Renal cortex interstitium (tissue), 11 donors: ENCODE data around the gene PKP2. TPM values are rescaled to one million over a fixed set of nuclear protein-coding genes. Genes with fewer than 3 reads are reported as not detected.
"Not testable (repeated sequence)": the region's sequence is repeated elsewhere in the genome, so short reads cannot be mapped to it uniquely, and the experiment has no call there.

Source experiments
- DNase-seq, 11 donors: peaks; one replicate each; pipeline ENCODE4 v3.0.0-alpha.2; 2013; ENCODE audit warnings: low read depth in 9 of 11, low spot score in 4 of 11; ENCODE audit errors: extremely low read depth in 1 of 11
- polyA plus RNA-seq, 3 donors: library from polyadenylated mRNA; unstranded; fragments of 120-200 nt; gene quantifications; one replicate each; pipeline ENCODE4 v1.2.1, GENCODE V29; 2013; ENCODE audit not compliant: insufficient read length in 3 of 3

PKP2 gene
- polyA plus RNA-seq, 3 donors, result 21.3 to 28.8 (median 22.2) TPM

DNA sequence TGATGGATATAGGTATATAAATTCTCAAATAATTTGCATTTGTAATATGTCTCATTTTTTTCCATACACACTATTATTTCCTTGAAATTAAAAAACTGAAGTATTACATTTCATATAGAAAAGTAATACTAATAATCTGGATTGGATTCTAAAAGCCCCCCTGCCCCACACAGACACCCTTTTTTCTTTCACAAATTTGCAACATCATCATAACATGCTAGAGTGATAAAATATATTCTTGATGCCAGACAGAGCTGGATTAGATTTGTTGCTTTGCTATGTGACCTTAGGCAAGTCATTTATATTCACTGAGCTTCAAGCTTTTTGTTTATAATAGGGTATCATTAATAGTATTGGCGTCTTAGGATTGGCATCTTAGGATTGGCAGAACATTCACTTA is 6.7 kb upstream of the PKP2 start:
- DNase-seq, result no peak

DNA sequence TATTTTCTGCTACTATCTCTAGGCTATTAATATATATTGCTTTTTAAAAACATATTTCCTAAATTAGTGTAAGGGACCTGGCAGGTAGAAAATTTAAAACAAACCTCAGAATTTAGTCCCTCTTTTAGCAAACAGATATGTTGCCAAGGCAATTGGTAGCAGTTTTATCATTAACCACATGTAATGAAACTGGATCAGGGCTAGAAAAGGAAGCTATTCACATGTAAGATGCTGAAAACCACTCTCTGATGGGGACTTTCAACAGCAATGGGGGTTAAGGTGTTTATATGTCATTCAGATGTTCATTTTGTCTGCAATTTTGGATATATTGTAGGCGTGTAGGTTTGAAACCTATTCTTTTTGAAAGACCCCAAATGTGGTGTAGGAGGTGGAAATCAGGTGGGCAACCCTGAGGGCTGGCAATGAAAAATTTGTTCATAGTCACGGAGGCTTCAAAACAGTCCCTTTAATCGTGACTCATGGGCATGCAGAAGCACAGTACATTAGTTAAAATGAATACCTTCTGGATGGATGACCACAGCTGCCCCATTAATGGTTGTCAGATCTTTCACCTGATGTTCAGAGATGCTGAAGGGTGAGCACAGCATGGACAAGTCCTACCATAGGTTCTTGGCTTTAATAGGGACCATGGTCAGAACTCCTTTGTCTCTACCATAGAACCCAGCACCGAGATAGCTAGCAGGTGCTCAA is 5.9 kb upstream of the PKP2 start:
- DNase-seq, result no peak

DNA sequence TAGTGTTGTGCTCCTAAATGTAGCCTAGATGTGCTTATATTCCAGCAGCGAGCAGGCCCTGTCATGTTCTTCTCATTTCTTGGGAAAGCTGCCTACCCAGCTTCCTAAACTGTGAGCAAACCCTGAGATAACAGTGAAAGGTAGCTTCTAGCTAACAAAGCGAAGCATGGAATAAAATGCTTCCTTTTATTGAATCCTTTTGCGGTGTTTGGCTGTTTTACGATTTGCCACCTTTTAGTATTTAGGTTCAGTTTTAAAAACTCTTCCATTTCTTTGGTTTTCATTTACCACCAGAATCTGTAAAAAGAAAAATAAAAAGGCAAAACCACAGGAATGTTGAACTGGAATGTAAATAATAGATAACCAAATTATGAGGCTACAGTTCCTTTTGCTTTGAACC is 5.0 kb upstream of the PKP2 start:
- no peak for DNase-seq

DNA sequence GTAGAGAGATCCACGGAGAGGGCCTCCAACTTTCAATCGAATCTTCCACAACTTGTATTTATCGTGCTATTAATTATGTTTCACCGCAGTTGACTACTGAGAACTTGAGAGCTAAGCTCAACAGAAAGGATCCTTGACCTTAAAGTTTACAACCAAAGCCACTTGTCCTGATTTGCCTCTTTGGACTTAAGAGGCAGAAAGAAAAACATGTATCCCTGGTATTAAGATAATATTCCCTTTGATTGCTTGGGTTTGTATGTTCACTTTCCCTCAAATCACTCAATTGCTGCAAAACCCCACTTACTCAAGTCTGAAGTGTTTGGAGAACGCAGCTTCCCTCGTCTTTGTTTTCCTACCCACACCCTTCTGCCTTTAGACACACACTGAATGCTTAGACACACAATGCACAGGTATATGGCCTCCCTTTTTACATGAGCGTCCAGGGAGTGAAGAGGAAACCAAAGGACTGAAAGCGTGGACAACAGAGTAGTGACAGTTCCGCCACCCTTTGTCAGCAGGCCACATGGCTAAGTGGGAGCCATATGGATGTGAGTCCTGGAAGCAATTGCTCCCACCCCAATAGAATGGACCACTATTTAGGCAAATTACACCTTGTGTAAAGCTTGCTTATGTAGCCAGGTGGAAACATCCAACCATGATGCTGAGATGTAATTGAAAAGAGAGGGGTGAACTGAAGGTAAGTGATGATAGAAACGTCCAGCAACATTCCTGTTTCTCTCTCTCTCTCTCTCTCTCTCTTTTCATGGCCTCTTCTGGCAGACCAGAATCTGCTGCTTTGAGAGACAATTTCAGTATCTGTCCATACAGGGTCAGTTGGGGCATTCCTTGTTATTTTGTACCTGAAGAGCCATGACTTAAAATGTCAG is 1.4 kb upstream of the PKP2 start:
- no peak for DNase-seq

DNA sequence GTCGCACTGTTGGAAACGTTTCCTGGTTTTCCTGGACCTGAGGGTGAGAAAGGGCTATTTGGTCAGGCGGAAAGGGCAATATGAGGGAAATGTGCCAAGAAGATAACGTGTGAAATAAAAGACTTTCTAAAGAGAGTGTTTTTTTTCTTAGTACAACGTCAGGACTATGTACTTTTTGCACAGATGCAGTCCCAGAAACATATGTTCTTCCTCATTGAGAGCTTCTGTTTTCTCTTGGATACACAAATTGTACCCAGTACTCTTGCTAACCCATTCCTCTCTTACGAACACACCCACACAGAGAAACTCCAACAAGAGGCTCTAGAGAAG is 669 bp upstream of the PKP2 start:
- no peak for DNase-seq

DNA sequence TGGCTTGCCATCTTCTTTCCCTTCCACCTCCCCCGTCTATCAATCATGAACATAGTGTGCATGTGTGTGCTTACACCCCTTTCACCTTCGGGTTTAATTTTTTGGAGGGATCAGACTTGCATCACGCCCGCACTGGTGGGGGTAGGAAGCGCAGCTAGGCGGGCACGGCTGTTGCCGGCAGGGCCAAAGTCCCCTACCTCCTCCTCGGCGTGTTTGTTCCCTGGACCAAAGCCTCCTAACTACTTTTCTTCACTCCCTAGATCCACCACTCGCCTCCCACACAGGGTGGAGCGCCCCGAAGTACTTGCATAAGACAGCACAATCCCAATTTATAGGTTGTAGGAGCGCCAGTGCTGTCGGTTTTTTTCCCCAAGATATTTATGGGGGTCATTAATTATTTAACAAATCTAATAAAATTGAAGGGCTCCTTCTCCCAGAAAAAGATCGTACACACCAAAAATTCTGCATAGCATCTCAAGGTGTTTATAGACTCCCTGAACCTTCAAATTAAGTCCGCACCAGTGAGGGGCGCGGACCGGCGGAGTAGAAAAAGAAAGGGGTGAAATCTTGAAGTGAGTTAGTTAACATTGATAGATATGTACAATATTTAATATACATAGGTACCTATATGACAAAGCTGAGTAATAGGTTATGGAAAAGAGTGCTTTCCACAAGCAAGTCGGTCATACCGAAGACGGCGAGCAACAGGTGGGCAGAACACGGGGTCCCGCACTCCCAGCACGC is 717 bp downstream of the PKP2 start:
- peak in 1 of 11 donors; percentile 46 for DNase-seq

DNA sequence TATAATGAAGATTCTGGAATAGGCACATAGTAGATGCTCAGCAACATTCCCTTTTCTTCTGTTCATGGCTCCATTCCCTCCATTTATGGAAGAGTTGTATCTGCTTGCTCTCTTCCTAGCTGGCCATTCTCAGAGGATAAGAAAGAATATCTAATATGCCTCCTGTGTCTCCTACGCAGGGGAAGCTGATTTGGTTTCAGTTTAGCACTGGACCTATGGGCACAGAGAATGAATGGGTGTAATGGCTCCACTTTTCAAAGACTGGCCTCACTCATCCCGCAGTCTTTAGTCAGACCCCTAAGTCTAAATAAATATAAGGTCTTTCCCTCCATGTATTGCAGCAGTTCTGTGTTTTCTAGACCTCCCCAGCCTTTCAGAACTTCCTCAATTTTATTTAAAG is 2.0 kb downstream of the PKP2 start:
- no peak for DNase-seq

DNA sequence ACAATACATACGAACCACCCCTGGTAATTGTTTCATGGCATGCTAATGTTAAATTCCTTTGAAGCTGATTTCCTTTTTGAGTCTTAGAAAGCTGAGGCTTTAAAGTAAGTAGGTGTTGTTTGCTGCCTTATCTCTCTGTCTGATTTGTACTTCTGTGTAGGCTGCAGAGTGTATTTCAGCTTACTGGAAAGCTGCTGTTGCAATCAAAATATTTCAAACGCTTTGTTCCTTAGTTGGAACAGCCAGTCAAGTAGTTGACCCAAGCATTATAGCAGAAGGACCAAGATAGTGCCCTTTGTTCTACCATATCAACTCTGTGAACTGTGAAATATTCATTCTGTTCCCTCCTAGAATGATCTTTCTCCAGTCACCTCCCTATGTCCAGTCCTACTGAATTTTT is 3.1 kb downstream of the PKP2 start:
- DNase-seq, result no peak

DNA sequence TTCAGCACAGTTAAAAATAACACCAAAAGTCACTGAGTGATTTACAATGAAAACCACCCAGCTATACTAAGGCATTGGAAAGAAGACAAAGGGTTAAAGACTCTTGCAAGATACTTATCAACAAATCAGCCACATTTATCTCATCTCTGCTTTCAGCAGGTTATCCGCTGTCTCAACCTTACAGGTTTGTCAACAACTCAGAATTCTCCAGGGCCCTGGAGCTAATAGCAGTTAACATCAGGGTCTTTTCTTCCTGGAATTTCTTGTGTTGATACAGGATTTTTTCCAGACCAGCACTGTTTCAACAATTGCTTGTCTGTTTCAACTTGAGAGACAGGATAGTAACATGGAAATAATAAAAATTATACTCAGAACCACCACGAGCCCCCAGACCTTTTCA is 3.5 kb downstream of the PKP2 start:
- DNase-seq, result no peak

DNA sequence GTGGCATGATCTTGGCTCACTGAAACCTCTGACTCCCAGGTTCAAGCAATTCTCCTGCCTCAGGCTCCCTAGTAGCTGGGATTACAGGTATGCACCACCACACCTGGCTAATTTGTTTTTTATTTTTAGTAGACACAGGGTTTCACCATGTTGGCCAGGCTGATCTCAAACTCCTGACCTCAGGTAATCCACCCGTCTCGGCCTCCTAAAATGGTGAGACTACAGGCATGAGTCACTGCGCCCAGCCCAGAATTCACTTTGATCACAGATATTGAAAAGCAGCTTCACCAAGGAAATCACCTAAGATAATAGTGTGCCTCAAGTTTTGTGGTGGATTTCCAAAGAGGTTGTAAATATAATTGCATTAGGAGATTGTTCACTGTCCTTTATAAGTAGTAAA is 4.2 kb downstream of the PKP2 start:
- not testable (repeated sequence) for DNase-seq

DNA sequence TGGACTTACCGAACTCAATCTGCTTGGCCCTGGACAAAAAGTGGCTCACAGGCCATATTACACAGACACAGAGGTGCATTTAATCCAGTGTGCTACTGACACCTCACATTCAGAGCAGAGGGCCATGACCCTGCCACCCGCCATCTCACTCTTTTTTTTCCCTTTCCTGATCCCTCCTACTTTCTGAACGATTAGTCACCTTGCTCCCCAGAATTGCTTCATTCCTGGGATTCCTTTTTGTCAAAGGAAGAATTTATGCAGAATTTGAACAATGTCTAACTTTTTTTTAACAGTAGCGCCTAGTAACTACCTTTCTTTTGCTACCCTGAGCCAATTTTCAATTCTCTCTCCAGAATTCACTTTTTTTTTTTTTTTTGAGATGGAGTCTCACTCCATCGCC is 4.6 kb downstream of the PKP2 start:
- DNase-seq, result peak in 1 of 11 donors; percentile 16

DNA sequence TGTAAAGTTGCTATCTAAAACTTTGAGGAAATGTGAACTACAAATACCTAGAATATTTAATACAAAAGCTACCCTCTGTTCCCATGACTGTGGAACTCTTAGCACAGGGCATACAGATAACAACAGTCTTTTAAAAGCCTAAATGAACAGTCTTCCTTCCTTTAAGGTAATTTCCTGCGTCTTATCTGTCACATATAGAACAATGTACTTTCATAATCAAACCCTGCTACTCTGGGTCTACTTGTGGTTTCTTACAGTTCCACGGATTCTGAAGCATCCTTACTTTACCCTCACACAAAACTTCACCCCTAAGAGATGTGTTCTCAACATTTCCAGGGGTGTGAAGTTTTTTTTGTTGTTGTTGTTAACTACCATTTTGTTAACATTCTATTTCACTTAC is 5.1 kb downstream of the PKP2 start:
- DNase-seq, result no peak

DNA sequence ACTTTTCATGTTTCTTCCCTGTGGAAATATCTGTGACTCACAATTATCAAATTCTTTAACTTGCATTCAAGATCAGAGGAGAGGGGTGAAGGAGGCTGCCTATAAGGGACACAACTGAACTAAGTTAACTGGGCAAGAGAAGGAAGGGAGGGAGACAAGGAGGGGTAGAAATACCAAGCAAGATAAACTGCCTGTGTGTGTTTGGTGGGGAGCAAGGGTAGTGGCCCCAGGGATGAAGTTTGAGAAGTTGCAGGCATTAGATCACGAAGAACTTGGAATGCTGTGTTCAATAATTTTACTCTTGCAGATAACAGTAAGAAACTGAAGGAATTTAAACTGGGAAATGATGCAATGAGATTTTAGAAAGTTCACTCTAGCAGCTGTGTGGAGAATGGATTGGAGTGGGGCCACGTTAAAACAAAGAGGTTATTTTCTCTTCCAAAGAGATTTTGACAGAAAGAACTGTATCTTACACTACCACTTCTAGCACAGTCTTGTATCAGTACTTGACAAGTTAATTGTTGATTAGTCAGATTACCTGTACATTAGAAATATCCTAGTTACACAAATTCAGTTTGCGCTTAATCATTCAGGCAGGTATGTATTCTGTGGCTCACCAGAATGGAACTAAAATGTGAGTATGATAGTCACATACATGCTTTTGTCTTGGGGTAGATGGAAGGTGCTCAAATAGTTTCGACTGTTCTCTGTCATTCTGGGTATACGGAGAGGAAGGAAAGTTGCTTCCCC is 7.4 kb downstream of the PKP2 start:
- no peak for DNase-seq

DNA sequence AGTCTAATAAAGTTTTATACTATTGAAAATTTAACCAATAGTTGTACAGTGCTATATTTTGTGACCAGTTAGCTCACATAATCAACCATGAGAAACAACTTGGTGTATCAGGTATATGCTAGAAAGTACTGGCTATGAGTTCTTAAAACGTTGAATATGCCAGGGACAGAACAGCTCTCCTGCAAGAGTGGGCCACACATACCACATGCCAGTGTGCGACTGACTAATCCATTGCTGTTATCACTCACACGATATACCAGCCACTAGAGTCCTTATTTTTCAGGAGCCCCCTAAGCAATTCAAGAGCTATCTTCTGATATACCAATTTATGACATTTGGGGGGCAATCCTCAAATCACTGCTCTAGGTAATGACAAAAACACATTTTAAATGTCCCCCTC is 9.5 kb downstream of the PKP2 start:
- no peak for DNase-seq

DNA sequence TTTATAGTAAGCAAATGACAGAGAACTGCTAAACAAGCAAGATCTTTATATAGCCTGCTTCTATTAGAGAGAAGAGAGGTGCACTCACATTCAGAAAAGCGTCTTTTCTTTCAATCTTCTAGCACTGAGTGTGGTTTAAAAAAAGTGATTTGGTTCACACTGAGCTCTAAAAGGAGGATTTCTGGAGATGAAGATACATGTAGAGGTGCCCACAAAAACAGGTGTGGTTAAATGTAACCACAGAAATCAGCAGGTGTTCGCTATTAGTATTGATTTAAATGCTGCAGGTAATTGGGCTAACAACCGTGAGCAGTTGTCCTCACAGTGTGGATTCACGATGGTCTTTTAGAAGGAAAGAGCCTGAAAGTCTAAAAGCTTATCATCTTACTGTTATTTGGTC is 10.7 kb downstream of the PKP2 start:
- no peak for DNase-seq

DNA sequence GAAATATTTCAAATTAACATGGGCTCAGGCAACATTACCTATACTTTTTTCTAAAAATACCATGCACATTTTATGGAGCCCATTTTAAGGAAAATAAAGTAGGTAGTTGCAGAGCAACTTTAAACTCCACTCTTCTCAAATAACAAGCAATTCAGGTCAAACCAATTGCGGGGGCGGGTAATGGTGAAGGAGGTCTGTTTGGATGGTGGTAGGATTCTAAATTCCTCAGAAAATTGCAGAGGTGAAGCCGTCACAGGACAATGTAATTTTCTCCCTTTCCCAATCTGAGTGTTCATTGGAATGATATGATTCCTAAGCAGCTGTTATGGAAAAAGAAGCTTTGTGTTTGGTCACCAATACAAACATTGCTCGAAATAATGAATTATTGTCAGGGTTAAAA is 11.6 kb downstream of the PKP2 start:
- DNase-seq, result no peak

DNA sequence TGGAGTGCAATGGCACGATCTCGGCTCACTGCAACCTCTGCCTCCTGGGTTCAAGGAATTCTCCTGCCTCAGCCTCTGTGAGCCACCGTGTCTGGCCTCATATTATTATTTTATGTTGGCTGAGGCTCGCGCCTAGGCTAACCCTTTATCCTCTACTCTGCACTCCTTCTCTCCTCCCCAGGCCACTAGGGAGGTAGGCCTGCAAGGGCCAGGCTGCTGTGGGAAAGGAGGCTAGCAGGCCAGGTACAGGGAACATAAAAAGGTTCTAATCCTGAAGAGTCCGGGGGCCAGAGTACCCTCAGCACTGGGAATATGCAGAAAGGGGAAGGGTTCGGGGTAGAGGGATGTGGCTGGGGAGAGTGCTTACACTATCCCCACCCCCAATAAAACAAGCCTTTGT is 14.9 kb downstream of the PKP2 start:
- no peak for DNase-seq

DNA sequence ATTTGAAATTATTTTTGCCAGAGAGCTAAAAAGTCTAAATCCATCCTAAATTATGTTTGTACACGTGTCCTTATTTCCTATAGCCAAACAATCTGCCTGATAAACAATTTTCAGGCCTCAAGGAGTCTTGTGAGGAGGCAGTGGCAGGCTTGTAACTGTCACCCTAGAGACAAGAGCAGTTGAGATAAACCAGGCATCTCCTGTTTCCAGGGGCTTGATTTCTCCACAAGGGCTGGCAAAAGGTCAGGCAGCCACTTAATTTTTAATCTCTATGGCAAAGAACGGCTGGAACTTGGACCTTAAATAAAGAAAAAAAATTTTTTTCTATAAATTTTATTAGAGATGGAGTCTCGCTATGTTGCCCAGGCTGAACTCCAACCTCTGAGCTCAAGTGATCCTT is 15.5 kb downstream of the PKP2 start:
- no peak for DNase-seq

DNA sequence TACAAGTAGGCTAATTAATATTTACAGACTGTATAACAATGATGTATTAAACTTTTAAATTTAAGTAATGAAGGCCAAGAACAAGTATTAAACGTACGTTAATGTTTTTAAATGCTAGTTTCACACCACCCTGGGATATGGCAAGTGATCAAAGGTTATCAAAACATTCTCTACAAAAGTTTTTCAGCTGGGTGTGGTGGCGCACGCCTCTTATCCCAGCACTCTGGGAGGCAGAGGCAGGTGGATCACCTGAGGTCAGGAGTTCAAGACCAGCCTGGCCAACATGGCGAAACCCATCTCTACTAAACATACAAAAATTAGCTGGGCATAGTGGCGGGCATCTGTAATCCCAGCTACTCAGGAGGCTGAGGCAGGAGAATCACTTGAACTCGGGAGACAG is 17.5 kb downstream of the PKP2 start:
- not testable (repeated sequence) for DNase-seq
